ENCODE results near the gene SLAIN2.

The SLAIN2 gene

GRCh38 chr4:48345542-48345941 lies 4.2 kb downstream of the SLAIN2 start:
- no peak for TF ChIP-seq CTCF (IDR thresholded peaks at IDR 0.05; ENCODE audit: control extremely low read depth, extremely low read depth, low read depth, missing control alignments)
- POLR2A ChIA-PET: no interaction called here
- CTCF ChIA-PET: interaction anchor here (1.3 to 1.6 kb wide), 2 partner anchors 11 to 70 kb away, joined by 4 read pairs; no protein-coding TSS in a partner anchor
- no peak for DNase-seq (ENCODE audit: extremely low spot score)

- TF ChIP-seq CTCF (IDR thresholded peaks at IDR 0.05; ENCODE audit: control extremely low read depth, extremely low read depth, low read depth, missing control alignments): no peak
- no peak for DNase-seq (ENCODE audit: extremely low spot score)
- POLR2A ChIA-PET: no interaction called here
- CTCF ChIA-PET: interaction anchor here (1.6 kb wide), 1 partner anchor 72 kb away, joined by 4 read pairs; no protein-coding TSS in a partner anchor
These were observed 5.3 kb downstream of the SLAIN2 start for GRCh38 chr4:48346594-48346993.

GRCh38 chr4:48347282-48347921 lies 6.1 kb downstream of the SLAIN2 start:
- POLR2A ChIA-PET: interaction anchor here (0.6 kb wide), 1 partner anchor 141 kb away, joined by 3 read pairs; no protein-coding TSS in a partner anchor
- CTCF ChIA-PET: interaction anchor here (0.7 to 1.3 kb wide), 3 partner anchors 13 to 51 kb away, joined by 3 to 4 read pairs (median 3); no protein-coding TSS in a partner anchor
- no peak for DNase-seq (ENCODE audit: extremely low spot score)
- TF ChIP-seq CTCF (IDR thresholded peaks at IDR 0.05; ENCODE audit: control extremely low read depth, extremely low read depth, low read depth, missing control alignments): no peak

- DNase-seq (ENCODE audit: extremely low spot score): no peak
- ChIA-PET CTCF (interaction anchor here (1.6 kb wide), 1 partner anchor 8 kb away, joined by 6 read pairs; no protein-coding TSS in a partner anchor), POLR2A (no interaction called here)
- no peak for TF ChIP-seq CTCF (IDR thresholded peaks at IDR 0.05; ENCODE audit: control extremely low read depth, extremely low read depth, low read depth, missing control alignments)
These were observed 9.5 kb downstream of the SLAIN2 start for GRCh38 chr4:48350871-48351270.

GRCh38 chr4:48352793-48353192 lies 11.5 kb downstream of the SLAIN2 start:
- no peak for TF ChIP-seq CTCF (IDR thresholded peaks at IDR 0.05; ENCODE audit: control extremely low read depth, extremely low read depth, low read depth, missing control alignments)
- ChIA-PET CTCF (interaction anchor here (1.3 to 2.2 kb wide), 3 partner anchors 9 to 610 kb away, joined by 3 to 6 read pairs (median 6); no protein-coding TSS in a partner anchor), POLR2A (no interaction called here)
- no peak for DNase-seq (ENCODE audit: extremely low spot score)

- TF ChIP-seq CTCF (IDR thresholded peaks at IDR 0.05; ENCODE audit: control extremely low read depth, extremely low read depth, low read depth, missing control alignments): no peak
- ChIA-PET POLR2A (no interaction called here), CTCF (interaction anchor here (1.0 to 2.9 kb wide), 5 partner anchors 11 to 65 kb away, joined by 3 to 11 read pairs (median 4); partner anchors contain the start of gene SLAIN2)
- no peak for DNase-seq (ENCODE audit: extremely low spot score)
These were observed 15.0 kb downstream of the SLAIN2 start for GRCh38 chr4:48356355-48356754.
